Transverse colon (tissue), 4 donors: ENCODE data around the gene CCDC136. TPM values are rescaled to one million over a fixed set of nuclear protein-coding genes. Genes with fewer than 3 reads are reported as not detected.
A peak's percentile ranks its signal among the peaks of the same experiment; 100 is the strongest.

ENCODE experiments used
- DNase-seq: peaks from one replicate; pipeline ENCODE4 v3.0.0-alpha.2; 2019
- H3K27ac ChIP-seq, 4 donors: fragments of 200-600 bp; sonication (generic); 2 replicates each; pipeline ENCODE4 v1.5.1; 2016 to 2018; ENCODE audit warnings: inconsistent platforms in 4 of 4
- H3K27me3 ChIP-seq: fragments of 200-600 bp; sonication (generic); 2 replicates; pipeline ENCODE4 v1.5.1; 2017; ENCODE audit warnings: inconsistent platforms
- H3K36me3 ChIP-seq, 4 donors: fragments of 200-600 bp; sonication (generic); 2 replicates each; pipeline ENCODE4 v1.5.1; 2017 to 2019; ENCODE audit warnings: inconsistent platforms in 4 of 4
- H3K4me1 ChIP-seq, 4 donors: fragments of 200-600 bp; sonication (generic); 2 replicates each; pipeline ENCODE4 v1.5.1; 2017 to 2020; ENCODE audit warnings: inconsistent platforms in 4 of 4
- H3K4me3 ChIP-seq, 4 donors: fragments of 200-600 bp; sonication (generic); 1 replicate in 1 of 4; 2 replicates in 3 of 4; pipeline versions ENCODE4 v1.5.1 to v1.6.1; 2017 to 2019; ENCODE audit warnings: inconsistent platforms in 4 of 4
- H3K9me3 ChIP-seq, 2 donors: fragments of 200-600 bp; sonication (generic); 2 replicates each; pipeline ENCODE4 v1.5.1; 2017 to 2019; ENCODE audit warnings: inconsistent platforms in 2 of 2
- CTCF ChIP-seq, 5 experiments: fragments of 200-600 bp in 3 of 5; fragments of 450-650 bp in 2 of 5; sonication (generic) in 3 of 5; IDR thresholded peaks; 1 replicate in 2 of 5; 2 replicates in 3 of 5; pipeline ENCODE4 v1.5.1; 2016 to 2017; ENCODE audit warnings: antibody characterized with exemption in 5 of 5, inconsistent platforms in 3 of 5, mild to moderate bottlenecking in 2 of 5, moderate library complexity in 1 of 5
- EP300 ChIP-seq: sonication (generic); formaldehyde crosslinking; IDR thresholded peaks from one replicate; pipeline ENCODE4 v1.6.1; 2017; ENCODE audit warnings: antibody characterized with exemption, low read depth
- POLR2A ChIP-seq: fragments of 450-650 bp; IDR thresholded peaks from one replicate; pipeline ENCODE4 v1.6.1; 2016; ENCODE audit warnings: antibody characterized with exemption, mild to moderate bottlenecking, moderate library complexity
- POLR2AphosphoS5 ChIP-seq, 3 donors: sonication (generic); formaldehyde crosslinking; IDR thresholded peaks; one replicate each; pipeline ENCODE4 v1.6.1; 2016; ENCODE audit warnings: antibody characterized with exemption in 3 of 3
- WGBS, 2 donors: methylation state at CpG; one replicate each; pipeline ENCODE4 v1.1.5; 2018; ENCODE audit warnings: low coverage in 1 of 2; 5-methylcytosine and 5-hydroxymethylcytosine counted together
- in situ Hi-C, 4 donors: fragments of 200-750 bp; cut with MboI; loops; one replicate each; pipeline versions ENCODE4 v1.15.0 to v1.15.1; 2017; ENCODE audit warnings: low sequenced_read_pairs in 3 of 4, low pct_ligation_motif_present in 1 of 4, low pct_unique_long_range_greater_than_20kb in 1 of 4
- intact Hi-C: fragments of 100-400 bp; cut with DNase I; formaldehyde crosslinking; loops from one replicate; pipeline ENCODE4 v1.15.1; 2023; ENCODE audit warnings: low total_unique reads
- total RNA-seq, 4 donors: library from RNA; depleted of rRNA; stranded (reverse); fragments of >200 nt; gene quantifications; one replicate each; pipeline ENCODE4 v1.1.0, GENCODE V29; 2016

The CCDC136 gene
- total RNA-seq, 4 donors from 2014 or later, result 1.9 to 16.5 (median 8.3) TPM

DNA sequence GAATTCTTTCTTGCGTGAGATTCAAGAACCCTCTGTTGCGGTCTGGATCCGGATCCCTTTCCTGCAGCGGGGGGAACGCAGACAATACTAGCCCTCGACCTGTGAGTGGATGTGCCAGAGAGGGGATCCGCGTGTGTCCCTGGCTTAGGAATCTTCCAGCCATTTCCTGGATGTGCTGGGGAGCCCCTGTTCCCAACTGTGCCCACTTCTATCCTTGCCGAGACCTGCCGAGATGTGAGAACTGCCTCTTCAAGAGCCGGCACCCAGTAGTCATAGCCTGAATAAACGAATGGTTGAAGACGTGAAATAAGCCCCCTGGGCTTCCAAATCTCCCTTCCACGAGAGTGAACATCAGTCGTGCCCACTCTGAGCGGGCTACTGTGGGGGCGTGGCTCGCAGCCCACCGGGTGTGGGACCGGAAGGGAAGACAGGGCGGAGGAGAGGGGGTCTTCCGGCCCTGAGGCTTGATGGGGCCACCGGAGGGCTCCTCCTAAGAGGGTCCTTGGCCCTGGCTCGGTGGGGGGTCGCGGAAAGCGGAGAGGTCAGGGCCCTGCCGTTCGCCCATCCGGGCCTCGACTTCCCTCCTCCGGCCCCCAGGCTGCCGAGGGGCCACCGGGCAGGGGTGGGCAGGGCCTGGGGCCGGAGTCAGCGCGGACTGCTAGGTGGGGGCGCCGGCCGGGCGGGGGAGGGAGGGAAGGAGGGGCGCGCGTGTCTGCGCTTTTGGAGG, 1.3 kb upstream of the CCDC136 start:
- Histone ChIP-seq H3K36me3 (no peaks in the 10 kb centered on the region), H3K9me3 (no peaks in the 10 kb centered on the region), H3K27ac (peak overlapping the region; percentile 59 to 78 (median 72)), H3K4me1 (peaks cover 5 to 23% (median 16%) of the 10 kb centered on the region in 4 donors), H3K4me3 (peak overlapping the region; percentile 53 to 82 (median 68)), H3K27me3 (peaks cover 24% of the 10 kb centered on the region)
- 28 to 75% methylated on average over 5 to 38 of the region's 45 CpGs for WGBS, 2 donors
- in situ Hi-C loops, result no loop called here
- intact Hi-C loops, result loop anchor here (2.0 kb wide), 1 partner anchor 52 kb away; the partner anchor contains the start of gene CALU
- DNase-seq, result no peak
- no peak for TF ChIP-seq POLR2AphosphoS5 (IDR thresholded peaks at IDR 0.05)
- no peak for TF ChIP-seq POLR2A
- TF ChIP-seq CTCF (IDR thresholded peaks at IDR 0.05), result no peak
- no peak for TF ChIP-seq EP300

GRCh38 chr7:128791972-128792327, 182 bp downstream of the CCDC136 start:
- H3K4me3 ChIP-seq, result peak overlapping the region; percentile 53 to 82 (median 68)
- in situ Hi-C loops, result no loop called here
- H3K36me3 ChIP-seq, result no peaks in the 10 kb centered on the region
- peaks cover 5 to 23% (median 16%) of the 10 kb centered on the region in 4 donors for H3K4me1 ChIP-seq
- TF ChIP-seq POLR2AphosphoS5 (IDR thresholded peaks at IDR 0.05) (no peak), CTCF (IDR thresholded peaks at IDR 0.05) (no peak), EP300 (no peak), POLR2A (no peak)
- peaks cover 24% of the 10 kb centered on the region for H3K27me3 ChIP-seq
- WGBS, 2 donors, result 15 to 23% methylated on average over 5 to 9 of the region's 9 CpGs
- intact Hi-C loops, result loop anchor here (2.0 kb wide), 1 partner anchor 53 kb away; the partner anchor contains the start of gene CALU
- no peaks in the 10 kb centered on the region for H3K9me3 ChIP-seq
- peak overlapping the region; percentile 59 to 78 (median 72) for H3K27ac ChIP-seq
- no peak for DNase-seq

GRCh38 chr7:128792471-128793180, 858 bp downstream of the CCDC136 start:
- Histone ChIP-seq H3K4me1 (peaks cover 5 to 23% (median 16%) of the 10 kb centered on the region in 4 donors), H3K36me3 (no peaks in the 10 kb centered on the region), H3K27ac (peak overlapping the region in 1 of 4 donors; percentile 70), H3K9me3 (no peaks in the 10 kb centered on the region), H3K27me3 (peaks cover 24% of the 10 kb centered on the region), H3K4me3 (peak overlapping the region in 1 of 4 donors; percentile 74)
- WGBS, 2 donors, result 62% methylated on average over 10 of the region's 10 CpGs; no CpG with 5 or more reads in 1 of the 2 donors
- DNase-seq, result no peak
- in situ Hi-C loops (no loop called here), intact Hi-C loops (no loop called here)
- TF ChIP-seq EP300, result no peak

GRCh38 chr7:128793181-128793547, 1.4 kb downstream of the CCDC136 start:
- 94 to 97% methylated on average over 3 to 5 of the region's 5 CpGs for WGBS, 2 donors
- in situ Hi-C loops, result no loop called here
- no peaks in the 10 kb centered on the region for H3K36me3 ChIP-seq
- peaks cover 24% of the 10 kb centered on the region for H3K27me3 ChIP-seq
- DNase-seq, result no peak
- TF ChIP-seq POLR2AphosphoS5 (IDR thresholded peaks at IDR 0.05) (no peak), EP300 (no peak), CTCF (IDR thresholded peaks at IDR 0.05) (no peak)
- intact Hi-C loops, result no loop called here
- H3K4me3 ChIP-seq, result no peak overlapping the region
- peaks cover 5 to 23% (median 16%) of the 10 kb centered on the region in 4 donors for H3K4me1 ChIP-seq
- H3K27ac ChIP-seq, result no peak overlapping the region
- H3K9me3 ChIP-seq, result no peaks in the 10 kb centered on the region
